C4-2B (cell line): ENCODE data around the gene HS3ST5.
"Not testable (repeated sequence)": the region's sequence is repeated elsewhere in the genome, so short reads cannot be mapped to it uniquely, and the experiment has no call there.

Source experiments
- H3K27ac ChIP-seq: fragments of 450-650 bp; 2 replicates; pipeline ENCODE4 v1.5.1; 2017
- CTCF ChIP-seq: fragments of 450-650 bp; conservative IDR thresholded peaks from 2 replicates; pipeline ENCODE4 v1.5.1; 2017; ENCODE audit warnings: mild to moderate bottlenecking
- ZFX ChIP-seq: fragments of 450-650 bp; IDR thresholded peaks from 2 replicates; pipeline ENCODE4 v1.6.1; 2017

The HS3ST5 gene

GRCh38 chr6:114334237-114334636, 8.6 kb downstream of the HS3ST5 start:
- TF ChIP-seq CTCF (no peak), ZFX (no peak)
- no peak overlapping the region for H3K27ac ChIP-seq

GRCh38 chr6:114327074-114327473, 15.7 kb downstream of the HS3ST5 start:
- TF ChIP-seq CTCF (peak; percentile 21), ZFX (no peak)
- no peak overlapping the region for H3K27ac ChIP-seq

- H3K27ac ChIP-seq: no peak overlapping the region
- TF ChIP-seq CTCF (no peak), ZFX (no peak)
Measured at GRCh38 chr6:114323784-114324183, 19.0 kb downstream of the HS3ST5 start.

GRCh38 chr6:114319749-114320148, 23.1 kb downstream of the HS3ST5 start:
- no peak overlapping the region for H3K27ac ChIP-seq
- no peak for TF ChIP-seq ZFX
- no peak for TF ChIP-seq CTCF

GRCh38 chr6:114315831-114316595, 26.8 kb downstream of the HS3ST5 start:
- no peak overlapping the region for H3K27ac ChIP-seq
- no peak for TF ChIP-seq CTCF
- TF ChIP-seq ZFX: no peak

- H3K27ac ChIP-seq: not testable (repeated sequence)
Measured at GRCh38 chr6:114313816-114314215, 29.0 kb downstream of the HS3ST5 start.

- no peak overlapping the region for H3K27ac ChIP-seq
- no peak for TF ChIP-seq CTCF
- TF ChIP-seq ZFX: no peak
Measured at GRCh38 chr6:114312931-114313330, 29.9 kb downstream of the HS3ST5 start.

GRCh38 chr6:114310053-114310452, 32.8 kb downstream of the HS3ST5 start:
- TF ChIP-seq CTCF (no peak), ZFX (no peak)
- H3K27ac ChIP-seq: no peak overlapping the region
